Epidermal melanocyte (primary cell): ENCODE measurements around the gene FSTL4.

Experiments used
- DNase-seq: peaks from one replicate; pipeline ENCODE4 v3.0.0; 2011; ENCODE audit warnings: low spot score; ENCODE audit not compliant: insufficient read length

Gene FSTL4

GRCh38 chr5:133611357-133612248 lies 738 bp downstream of the FSTL4 start:
- no peak for DNase-seq

DNA sequence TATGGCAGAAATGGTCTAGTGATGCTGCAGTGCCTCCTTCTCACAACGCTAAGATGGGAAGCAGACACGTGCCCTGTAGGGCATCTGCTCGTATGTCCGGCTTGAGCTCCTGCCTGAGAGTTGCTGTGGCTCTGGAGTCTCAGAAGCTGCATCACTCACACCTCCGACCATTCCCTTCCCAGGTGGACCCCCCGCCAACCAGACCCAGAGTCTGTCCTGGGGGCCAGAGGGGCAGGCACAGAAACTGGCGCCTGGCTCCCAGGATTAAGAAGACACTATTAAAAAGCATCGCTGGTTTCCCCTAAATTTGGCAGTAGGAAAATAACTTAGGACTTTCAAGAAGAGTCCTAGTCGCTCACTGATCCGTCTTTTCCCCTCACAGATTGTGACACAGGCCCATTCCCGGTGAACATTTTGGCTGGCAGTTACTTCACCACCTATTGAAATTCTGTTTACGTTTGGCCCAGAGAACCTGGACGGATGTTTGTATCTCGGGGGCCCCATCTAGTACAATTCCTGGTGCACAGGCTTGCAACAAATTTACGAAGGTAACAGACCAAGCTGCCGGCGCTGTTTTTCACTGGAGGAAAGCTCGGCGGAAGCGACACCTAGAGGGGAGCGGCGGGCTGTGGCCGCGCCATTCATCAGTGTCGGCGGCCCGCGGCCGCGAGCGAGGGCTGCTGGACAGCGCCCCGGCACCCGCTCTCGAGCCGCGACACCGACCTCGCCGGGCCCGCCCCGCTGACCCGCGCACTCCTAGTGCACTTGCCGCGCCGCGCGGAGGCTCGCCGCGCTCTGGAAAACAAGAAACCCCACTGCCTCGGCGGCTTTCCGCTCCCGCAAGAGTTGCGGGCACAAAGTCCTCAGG lies 1.6 kb downstream of the FSTL4 start:
- no peak for DNase-seq

DNA sequence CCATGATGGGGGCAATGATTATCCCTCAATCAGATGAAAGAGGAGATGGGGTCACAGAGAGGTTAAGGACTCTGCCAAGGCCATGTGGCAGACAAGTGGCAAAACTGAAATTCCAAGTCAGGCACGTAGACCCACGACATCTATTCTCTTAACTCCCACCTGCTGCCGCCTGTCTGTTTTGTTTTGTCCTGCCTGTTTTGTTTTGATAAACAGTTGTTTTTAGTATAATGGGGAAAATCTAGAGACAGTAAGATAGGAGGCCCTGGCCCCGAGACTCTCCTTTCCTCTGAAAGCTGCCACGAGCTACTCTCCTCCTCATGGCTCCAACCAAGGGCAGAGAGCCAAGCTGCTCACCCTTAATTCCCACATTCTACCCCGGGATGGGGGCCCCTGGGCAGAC lies 4.9 kb downstream of the FSTL4 start:
- DNase-seq = no peak

DNA sequence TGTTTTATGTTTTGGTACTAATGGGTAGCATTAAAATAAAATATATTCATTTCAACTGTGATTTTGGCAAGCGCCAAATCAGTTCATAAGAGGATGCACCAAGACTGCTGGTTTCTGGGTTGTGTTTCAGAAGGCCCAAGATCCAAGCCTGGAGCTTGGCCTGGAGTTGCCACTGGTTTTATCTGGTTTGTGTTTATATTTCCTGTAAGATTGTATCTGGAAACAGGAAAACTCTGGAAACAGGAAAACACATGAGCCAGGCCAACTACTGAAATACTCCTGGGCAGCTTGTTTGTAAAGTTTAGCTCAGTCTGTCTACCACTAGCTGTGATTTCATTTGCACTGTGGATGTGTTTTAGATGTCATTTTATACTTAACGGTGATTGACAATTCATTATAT lies 5.5 kb downstream of the FSTL4 start:
- no peak for DNase-seq

DNA sequence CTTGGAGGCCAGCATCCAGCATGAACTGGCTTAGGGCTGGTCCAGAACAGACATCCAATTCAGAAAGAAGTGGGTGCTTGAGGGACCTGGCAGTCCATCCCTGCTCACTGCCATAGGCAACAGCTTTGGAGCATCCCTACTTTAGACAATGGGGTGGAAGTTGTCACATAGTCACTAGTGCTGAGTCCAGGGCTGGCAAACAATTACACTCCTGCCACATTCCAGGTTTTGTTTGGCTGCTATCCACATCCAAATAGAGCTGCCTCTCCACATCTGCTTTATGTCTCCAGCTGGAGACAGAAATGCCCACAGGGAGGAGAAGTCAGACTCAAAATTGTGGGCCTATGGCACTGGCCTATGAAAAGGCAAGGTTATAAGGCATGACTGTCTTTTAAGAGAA lies 7.0 kb downstream of the FSTL4 start:
- DNase-seq = no peak

GRCh38 chr5:133603711-133604110 lies 8.6 kb downstream of the FSTL4 start:
- no peak for DNase-seq

DNA sequence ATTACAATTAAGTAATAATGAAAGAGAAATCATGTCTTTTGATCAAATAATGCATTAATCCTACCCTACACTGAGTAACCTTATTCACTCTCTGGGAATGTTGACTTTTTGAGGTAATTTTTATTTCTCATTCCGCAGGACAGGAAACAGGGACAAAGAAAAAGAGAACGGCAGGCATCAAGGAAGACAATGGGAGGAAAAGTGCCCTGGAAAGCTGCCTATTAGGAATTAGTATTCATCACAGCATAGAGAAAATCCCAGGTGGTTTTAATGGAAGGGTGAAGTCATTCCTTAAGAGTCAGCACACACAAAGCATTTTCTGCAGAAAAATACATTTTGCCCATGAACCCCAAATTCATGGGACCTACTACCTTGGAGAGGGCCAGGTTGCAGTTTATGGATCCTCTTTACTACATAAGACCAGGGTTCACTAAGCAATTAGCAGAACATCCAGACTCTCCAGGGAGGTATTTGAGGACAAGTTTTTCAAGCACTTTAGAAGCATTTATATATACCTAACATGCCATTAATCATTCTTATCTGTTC lies 9.4 kb downstream of the FSTL4 start:
- no peak for DNase-seq

DNA sequence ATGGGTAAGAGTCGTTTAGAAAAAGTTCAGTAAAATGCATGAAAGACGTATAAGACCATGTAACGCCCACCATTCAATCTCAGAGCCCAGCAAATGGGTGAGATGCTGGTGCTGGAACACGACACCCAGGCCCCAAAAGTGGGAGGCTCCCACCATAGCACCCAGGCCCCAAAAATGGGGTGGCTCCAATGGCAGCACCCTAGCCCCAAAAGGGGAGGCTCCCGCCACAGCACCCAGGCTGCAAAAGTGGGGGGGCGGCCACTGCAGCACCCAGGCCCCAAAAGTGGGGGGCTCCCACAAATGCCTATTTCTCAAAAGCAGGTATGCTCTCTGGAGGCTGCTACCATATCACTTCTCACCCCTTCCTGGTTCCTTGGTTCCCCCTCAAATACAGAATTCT lies 12.7 kb downstream of the FSTL4 start:
- DNase-seq = no peak

- DNase-seq = no peak
Observed at GRCh38 chr5:133599044-133599443, 13.3 kb downstream of the FSTL4 start.

DNA sequence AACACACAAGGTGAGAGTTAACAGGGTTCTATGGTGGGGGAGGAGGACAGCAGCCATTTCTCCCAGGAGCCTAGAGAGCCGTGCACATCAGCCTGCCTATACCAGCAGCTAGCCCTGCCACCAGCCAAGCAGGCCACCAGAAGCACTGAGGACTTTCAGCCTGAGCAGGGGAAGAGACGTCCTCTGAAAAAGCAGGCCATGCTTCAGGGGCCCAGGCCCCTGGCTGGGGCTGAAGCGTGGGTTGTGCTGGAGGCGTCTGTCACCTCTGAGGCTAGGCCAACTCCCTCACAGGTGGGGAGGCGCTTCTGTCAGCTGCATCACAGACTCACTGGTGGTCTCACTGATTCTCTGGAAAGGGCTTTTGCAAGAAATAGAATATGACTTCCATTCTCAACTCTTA lies 16.3 kb downstream of the FSTL4 start:
- no peak for DNase-seq

DNA sequence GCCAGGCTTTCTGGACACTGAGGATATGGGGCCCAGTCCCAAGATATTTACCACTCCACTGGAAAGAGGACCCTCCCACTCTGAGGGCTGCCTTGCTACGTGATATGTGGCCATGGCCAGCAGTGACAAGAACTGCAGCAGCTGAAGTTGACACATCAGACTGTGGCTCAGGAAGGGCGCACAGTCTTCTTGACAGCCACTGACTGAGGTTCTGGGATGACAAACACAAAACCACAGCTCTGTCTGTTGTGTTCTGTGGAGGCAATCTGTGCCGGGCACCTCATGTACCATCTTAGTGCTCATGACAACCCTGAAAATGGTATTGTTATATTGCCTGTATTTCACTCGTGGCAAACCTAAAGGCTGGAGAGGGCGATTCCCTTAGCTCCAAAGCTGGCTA lies 16.9 kb downstream of the FSTL4 start:
- DNase-seq = no peak

GRCh38 chr5:133589286-133589685 lies 23.1 kb downstream of the FSTL4 start:
- no peak for DNase-seq

- DNase-seq = no peak
Observed at GRCh38 chr5:133582971-133583370, 29.4 kb downstream of the FSTL4 start.

GRCh38 chr5:133581918-133582317 lies 30.4 kb downstream of the FSTL4 start:
- no peak for DNase-seq

GRCh38 chr5:133581348-133581747 lies 31.0 kb downstream of the FSTL4 start:
- no peak for DNase-seq

DNA sequence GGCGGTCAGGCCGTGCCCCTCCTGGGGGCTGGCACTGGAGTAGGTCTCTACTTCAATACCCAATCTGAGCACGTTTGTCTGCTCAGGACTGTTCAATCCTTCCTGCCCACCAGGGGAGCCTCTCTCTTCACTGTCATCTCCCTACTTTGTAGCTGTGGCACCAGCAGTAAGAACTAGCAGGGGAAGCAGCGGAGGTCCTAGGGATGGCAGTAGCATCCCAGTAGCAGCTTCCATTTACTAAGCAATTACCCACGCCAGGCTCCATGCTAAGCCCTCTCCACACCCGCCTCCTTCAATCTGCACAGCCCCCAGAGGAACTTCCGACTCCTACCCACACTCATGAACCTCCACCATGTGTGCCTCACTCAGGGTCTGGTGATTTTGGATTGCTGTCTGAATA lies 31.7 kb downstream of the FSTL4 start:
- no peak for DNase-seq

GRCh38 chr5:133579766-133580165 lies 32.6 kb downstream of the FSTL4 start:
- no peak for DNase-seq

- DNase-seq = no peak
Observed at GRCh38 chr5:133569347-133569746, 43.0 kb downstream of the FSTL4 start.

DNA sequence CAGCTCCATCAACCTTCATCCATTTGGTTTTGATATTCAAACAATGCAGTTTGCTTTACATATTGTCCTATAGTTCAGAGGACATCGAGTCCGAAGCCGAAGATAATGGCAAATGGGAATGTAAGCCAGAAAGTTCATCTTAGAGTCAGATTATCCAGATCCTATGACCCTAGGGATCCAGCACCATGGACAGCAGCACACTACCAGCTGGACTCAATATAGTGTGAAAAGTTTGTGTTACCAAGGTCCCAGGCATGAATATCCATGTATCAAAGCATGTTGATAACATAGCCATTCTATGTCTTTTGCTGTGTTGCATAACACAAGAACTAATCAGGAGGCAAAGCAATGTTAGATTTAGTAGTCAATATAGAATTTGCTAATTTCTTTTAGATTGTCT lies 46.3 kb downstream of the FSTL4 start:
- no peak for DNase-seq

- DNase-seq = no peak
Observed at GRCh38 chr5:133564921-133565565, 47.3 kb downstream of the FSTL4 start.

DNA sequence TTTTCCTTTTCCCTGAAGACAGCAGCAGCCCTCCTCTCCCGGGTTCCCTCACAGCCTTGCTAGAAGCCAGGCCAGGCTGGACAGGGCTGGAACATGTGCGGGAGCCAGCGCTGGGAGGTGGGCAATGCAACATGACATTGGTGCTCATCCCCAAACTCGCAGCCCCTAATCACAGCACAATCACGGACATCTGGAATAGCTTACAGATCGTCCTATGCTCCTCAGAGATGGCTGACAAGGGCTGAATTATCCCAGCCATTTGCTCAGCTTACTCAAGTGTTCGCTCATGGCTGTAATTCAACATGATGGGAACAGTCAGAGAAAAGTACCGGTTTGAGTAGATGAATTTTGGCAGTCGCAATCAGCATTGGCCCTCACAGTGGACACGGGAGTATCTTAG lies 49.8 kb downstream of the FSTL4 start:
- no peak for DNase-seq

GRCh38 chr5:133559960-133560359 lies 52.4 kb downstream of the FSTL4 start:
- no peak for DNase-seq
